Measurements from ENCODE around the gene CBLC.

DNA sequence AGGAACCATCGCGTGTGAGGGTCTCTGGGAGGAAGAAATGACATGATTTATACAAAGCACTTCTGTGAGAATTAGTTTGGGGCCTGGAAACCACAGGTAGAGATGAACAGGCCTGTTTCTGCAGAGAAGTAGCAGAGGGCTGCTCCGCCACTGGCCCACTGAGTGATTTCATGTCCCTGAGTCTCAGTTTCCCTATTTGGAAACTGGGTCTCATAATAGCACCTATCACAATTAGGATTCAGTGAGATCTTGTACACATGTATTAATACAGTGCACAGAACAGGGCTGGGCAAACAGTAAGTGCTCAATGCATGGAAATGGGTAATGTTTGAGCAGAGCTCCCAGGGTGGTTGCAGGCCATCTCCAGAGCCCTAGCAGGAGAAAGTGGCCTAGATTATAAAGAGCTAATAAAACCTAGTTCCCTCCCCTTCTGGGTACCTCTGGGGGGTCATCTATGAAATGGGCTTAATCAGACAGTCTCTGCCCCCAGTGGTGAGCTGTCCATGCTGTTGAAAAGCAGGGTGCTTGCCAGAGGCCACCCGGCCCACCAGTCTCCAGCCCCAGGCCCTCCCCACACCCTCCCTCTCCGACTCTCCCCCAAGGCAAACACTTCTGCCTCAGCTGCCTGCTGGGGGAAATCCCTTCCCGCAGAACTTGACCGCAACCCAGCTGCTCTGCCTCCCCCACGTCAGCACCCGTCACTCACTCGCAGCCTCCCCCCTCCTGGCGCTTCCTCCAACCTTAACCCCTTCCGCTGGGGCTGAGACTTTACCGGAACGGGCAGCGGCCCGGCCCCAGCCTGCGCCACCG, 24.7 kb upstream of the CBLC start:
- TF ChIP-seq, protein P1, sequence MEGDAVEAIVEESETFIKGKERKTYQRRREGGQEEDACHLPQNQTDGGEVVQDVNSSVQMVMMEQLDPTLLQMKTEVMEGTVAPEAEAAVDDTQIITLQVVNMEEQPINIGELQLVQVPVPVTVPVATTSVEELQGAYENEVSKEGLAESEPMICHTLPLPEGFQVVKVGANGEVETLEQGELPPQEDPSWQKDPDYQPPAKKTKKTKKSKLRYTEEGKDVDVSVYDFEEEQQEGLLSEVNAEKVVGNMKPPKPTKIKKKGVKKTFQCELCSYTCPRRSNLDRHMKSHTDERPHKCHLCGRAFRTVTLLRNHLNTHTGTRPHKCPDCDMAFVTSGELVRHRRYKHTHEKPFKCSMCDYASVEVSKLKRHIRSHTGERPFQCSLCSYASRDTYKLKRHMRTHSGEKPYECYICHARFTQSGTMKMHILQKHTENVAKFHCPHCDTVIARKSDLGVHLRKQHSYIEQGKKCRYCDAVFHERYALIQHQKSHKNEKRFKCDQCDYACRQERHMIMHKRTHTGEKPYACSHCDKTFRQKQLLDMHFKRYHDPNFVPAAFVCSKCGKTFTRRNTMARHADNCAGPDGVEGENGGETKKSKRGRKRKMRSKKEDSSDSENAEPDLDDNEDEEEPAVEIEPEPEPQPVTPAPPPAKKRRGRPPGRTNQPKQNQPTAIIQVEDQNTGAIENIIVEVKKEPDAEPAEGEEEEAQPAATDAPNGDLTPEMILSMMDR (IDR thresholded peaks at IDR 0.05), result no peak
- no peak for TF ChIP-seq EZH2 (IDR thresholded peaks at IDR 0.05; ENCODE audit: borderline replicate concordance, insufficient read depth, low read depth, low read length, poor library complexity, severe bottlenecking)

Data from B cell (primary cell).